Body of pancreas (tissue), 4 donors: Measurements from ENCODE around the gene SNX22. TPM values are rescaled to one million over a fixed set of nuclear protein-coding genes. Genes with fewer than 3 reads are reported as not detected.
A peak's percentile ranks its signal among the peaks of the same experiment; 100 is the strongest.

Source experiments
- ATAC-seq: fragments of 150-250 bp; one replicate; pipeline ENCODE4 v1.9.1; 2016
- DNase-seq, 4 donors: peaks; one replicate each; pipeline ENCODE4 v3.0.0-alpha.2; 2019
- H3K27ac ChIP-seq, 4 donors: fragments of 200-600 bp; sonication (generic); 1 replicate in 3 of 4; 2 replicates in 1 of 4; pipeline versions ENCODE4 v1.5.1 to v1.6.1; 2016 to 2019; ENCODE audit warnings: mild to moderate bottlenecking in 1 of 4, mixed read lengths in 1 of 4, moderate library complexity in 1 of 4
- H3K27me3 ChIP-seq, 2 donors: fragments of 200-600 bp; sonication (generic); one replicate each; pipeline ENCODE4 v1.6.0; 2016; ENCODE audit warnings: mild to moderate bottlenecking in 1 of 2
- H3K36me3 ChIP-seq, 2 donors: fragments of 200-600 bp; sonication (generic); replicated peaks in 1 of 2; 2 replicates each; pipeline ENCODE4 v1.5.1; 2016; ENCODE audit warnings: low read depth in 2 of 2; ENCODE audit not compliant: insufficient read depth in 1 of 2
- H3K4me1 ChIP-seq: fragments of 200-600 bp; sonication (generic); one replicate; pipeline ENCODE4 v1.6.0; 2016
- H3K4me3 ChIP-seq, 2 donors: fragments of 200-600 bp; sonication (generic); 1 replicate in 1 of 2; 2 replicates in 1 of 2; pipeline ENCODE4 v1.5.1; 2016 to 2019
- H3K9me3 ChIP-seq, 3 donors: fragments of 200-600 bp; sonication (generic); 1 replicate in 2 of 3; 2 replicates in 1 of 3; pipeline ENCODE4 v1.5.1; 2016
- POLR2A ChIP-seq, 3 donors: fragments of 450-650 bp; IDR thresholded peaks; one replicate each; pipeline ENCODE4 v1.6.1; 2016; ENCODE audit warnings: antibody characterized with exemption in 3 of 3, mild to moderate bottlenecking in 2 of 3
- WGBS, 2 donors: methylation state at CpG; one replicate each; pipeline ENCODE4 v1.1.5; 2017; 5-methylcytosine and 5-hydroxymethylcytosine counted together
- intact Hi-C: fragments of 100-400 bp; cut with DNase I; formaldehyde crosslinking; loops from one replicate; pipeline ENCODE4 v1.15.1; 2023
- total RNA-seq, 2 donors: library from RNA; depleted of rRNA; stranded (reverse); fragments of >200 nt; gene quantifications; one replicate each; pipeline ENCODE4 v1.1.0, GENCODE V29; 2016
- TF ChIP-seq, protein P1 (sequence below), 7 experiments: fragments of 450-650 bp in 4 of 7; fragments of 200-600 bp in 3 of 7; sonication (generic) in 3 of 7; IDR thresholded peaks; one replicate each; pipeline ENCODE4 v1.5.1; 2016 to 2019; ENCODE audit warnings: antibody characterized with exemption in 7 of 7

The SNX22 gene
- total RNA-seq, 2 donors from 2014 or later, result under 0.01 to 0.78 TPM

DNA sequence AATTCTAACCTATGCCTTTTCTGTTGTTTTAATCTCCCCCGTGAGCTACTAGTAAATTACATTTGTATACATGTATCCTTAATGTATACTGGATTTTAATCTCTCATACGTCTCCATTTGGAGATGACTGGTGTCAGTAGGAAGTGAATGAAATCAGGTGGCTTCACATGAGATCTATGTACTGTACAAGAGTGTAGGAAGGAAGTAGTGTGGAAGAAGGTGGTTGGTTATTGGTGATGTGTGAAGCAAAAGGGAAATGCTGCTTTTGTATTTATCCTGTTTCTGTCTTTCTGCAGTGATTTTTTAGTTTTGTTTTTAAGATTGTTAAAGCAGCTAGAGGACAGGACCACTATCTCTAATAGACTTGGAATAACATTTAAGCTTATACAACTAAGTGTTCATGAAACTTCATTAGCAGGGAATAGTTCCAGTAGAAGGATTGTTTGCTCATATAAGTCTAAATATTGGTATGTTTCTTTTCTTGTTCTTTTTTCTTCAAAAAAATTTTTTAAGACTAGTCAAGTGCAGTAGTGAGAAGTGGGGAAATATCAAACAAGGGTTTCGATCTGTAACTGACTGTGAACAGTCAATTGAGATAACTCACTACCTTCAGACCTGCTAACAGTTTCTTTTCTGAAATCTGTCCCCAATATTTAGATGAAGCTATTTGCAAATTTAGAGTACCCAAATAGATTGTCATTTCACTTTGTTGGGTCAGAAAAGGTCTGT lies 40.4 kb upstream of the SNX22 start:
- intact Hi-C loops, result no loop called here

DNA sequence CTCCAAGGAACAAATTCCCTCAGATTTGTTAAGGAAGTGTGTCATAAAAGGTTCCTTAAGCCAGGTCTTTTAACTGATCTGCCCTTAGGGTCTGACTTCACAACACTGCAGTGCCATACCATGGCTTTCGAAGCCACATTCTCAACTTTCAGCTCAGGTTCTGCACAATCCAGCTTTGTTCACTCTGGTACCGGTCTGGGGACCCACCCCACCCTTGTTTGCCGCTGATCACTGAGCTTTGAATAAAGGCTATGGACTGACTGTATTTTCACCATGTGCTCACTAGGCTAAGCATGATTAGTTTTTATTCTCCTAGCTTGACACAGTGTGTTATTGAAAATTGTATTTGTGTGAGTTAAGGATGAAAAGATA lies 39.9 kb upstream of the SNX22 start:
- Histone ChIP-seq H3K27me3 (no peaks in the 10 kb centered on the region), H3K4me1 (peaks cover 37% of the 10 kb centered on the region), H3K9me3 (no peaks in the 10 kb centered on the region), H3K4me3 (no peak overlapping the region), H3K27ac (peak overlapping the region in 1 of 4 donors; percentile 35), H3K36me3 (peaks cover 0 to 15% of the 10 kb centered on the region in 2 donors)
- intact Hi-C loops, result no loop called here
- TF ChIP-seq, protein P1, sequence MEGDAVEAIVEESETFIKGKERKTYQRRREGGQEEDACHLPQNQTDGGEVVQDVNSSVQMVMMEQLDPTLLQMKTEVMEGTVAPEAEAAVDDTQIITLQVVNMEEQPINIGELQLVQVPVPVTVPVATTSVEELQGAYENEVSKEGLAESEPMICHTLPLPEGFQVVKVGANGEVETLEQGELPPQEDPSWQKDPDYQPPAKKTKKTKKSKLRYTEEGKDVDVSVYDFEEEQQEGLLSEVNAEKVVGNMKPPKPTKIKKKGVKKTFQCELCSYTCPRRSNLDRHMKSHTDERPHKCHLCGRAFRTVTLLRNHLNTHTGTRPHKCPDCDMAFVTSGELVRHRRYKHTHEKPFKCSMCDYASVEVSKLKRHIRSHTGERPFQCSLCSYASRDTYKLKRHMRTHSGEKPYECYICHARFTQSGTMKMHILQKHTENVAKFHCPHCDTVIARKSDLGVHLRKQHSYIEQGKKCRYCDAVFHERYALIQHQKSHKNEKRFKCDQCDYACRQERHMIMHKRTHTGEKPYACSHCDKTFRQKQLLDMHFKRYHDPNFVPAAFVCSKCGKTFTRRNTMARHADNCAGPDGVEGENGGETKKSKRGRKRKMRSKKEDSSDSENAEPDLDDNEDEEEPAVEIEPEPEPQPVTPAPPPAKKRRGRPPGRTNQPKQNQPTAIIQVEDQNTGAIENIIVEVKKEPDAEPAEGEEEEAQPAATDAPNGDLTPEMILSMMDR (IDR thresholded peaks at IDR 0.05), result no peak
- no peak for TF ChIP-seq POLR2A (IDR thresholded peaks at IDR 0.05)
- ATAC-seq, result no peak
- WGBS, 2 donors, result 39 to 57% methylated on average over 3 of the region's 3 CpGs
- DNase-seq, result no peak

More for the DNA sequence above, 40.4 kb upstream of the SNX22 start:
- Histone ChIP-seq H3K4me1 (peaks cover 37% of the 10 kb centered on the region), H3K4me3 (no peak overlapping the region), H3K9me3 (no peaks in the 10 kb centered on the region), H3K36me3 (peaks cover 0 to 11% of the 10 kb centered on the region in 2 donors), H3K27ac (no peak overlapping the region), H3K27me3 (no peaks in the 10 kb centered on the region)
- no peak for ATAC-seq
- WGBS, 2 donors, result 65 to 68% methylated on average over 3 of the region's 3 CpGs
- DNase-seq, result no peak
- TF ChIP-seq, protein P1 (IDR thresholded peaks at IDR 0.05), result peak in 1 of 7 experiments; percentile 2
- TF ChIP-seq POLR2A (IDR thresholded peaks at IDR 0.05), result no peak

DNA sequence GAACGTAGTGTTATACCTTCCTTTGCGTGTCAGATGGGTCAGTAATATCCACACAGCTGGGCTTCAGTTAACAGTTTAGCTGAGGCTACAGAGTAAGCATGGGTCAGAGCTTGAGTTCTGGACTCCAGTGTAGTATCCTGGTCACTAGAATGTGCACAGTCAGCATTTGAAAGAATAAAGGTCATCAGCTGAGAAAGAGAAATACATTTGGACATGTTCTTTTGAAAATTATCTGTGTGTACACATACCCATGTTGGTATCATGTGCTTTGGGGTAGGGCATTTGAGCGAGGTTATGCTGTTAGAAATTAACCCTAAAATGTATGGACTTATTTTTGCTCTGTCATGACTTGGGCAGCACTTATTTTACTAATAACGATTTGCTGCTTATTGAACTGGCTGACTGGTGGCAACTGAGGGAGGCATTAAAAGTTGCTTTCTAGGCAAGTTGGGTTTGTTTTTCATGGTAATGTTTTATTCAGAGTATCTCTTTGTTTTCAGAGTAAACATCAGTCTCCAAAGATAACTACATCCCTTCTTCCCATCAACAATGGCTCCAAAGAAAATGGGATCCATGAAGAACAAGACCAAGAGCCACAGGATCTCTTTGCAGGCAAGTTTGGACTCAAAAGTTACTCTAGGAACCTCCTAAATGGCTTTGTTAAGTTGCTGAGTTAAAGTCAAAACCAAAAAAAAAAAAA lies 39.3 kb upstream of the SNX22 start:
- Histone ChIP-seq H3K27ac (peak overlapping the region in 1 of 4 donors; percentile 35), H3K36me3 (peaks cover 0 to 15% of the 10 kb centered on the region in 2 donors), H3K9me3 (no peaks in the 10 kb centered on the region), H3K4me3 (no peak overlapping the region), H3K27me3 (no peaks in the 10 kb centered on the region), H3K4me1 (peaks cover 36% of the 10 kb centered on the region)
- ATAC-seq (peak; percentile 66), DNase-seq (no peak)
- intact Hi-C loops, result no loop called here
- WGBS, 2 donors, result 34 to 45% methylated on average over 4 of the region's 4 CpGs
- TF ChIP-seq, protein P1 (IDR thresholded peaks at IDR 0.05), result no peak
- no peak for TF ChIP-seq POLR2A (IDR thresholded peaks at IDR 0.05)

DNA sequence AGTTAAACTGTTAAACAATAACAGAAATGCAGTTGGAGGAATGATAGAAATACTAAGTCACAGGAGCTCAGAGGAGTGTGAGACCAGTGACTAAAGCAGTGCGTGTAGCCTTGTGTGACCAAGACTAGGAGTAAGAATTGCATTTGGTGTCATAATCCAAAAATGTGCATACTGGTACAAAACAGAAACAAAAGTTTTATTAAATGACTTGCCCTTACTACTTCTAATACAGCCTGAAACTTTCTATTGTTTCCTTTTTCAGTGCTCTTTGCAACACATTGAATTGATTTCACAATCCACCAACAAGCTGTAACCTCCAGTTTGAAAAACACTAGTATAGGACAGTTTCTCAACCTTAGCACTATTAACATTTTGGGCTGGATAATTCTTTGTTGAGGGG lies 38.6 kb upstream of the SNX22 start:
- no peak overlapping the region for H3K27ac ChIP-seq

More for the DNA sequence above, 38.6 kb upstream of the SNX22 start:
- Histone ChIP-seq H3K4me3 (no peak overlapping the region), H3K27me3 (no peaks in the 10 kb centered on the region), H3K4me1 (peaks cover 29% of the 10 kb centered on the region), H3K9me3 (no peaks in the 10 kb centered on the region), H3K36me3 (peaks cover 0 to 17% of the 10 kb centered on the region in 2 donors)
- DNase-seq (no peak), ATAC-seq (no peak)
- 92 to 97% methylated on average over 1 of the region's 1 CpG for WGBS, 2 donors
- intact Hi-C loops, result no loop called here
- TF ChIP-seq, protein P1 (IDR thresholded peaks at IDR 0.05), result no peak
- TF ChIP-seq POLR2A (IDR thresholded peaks at IDR 0.05), result no peak
